HCT116 (cell line): ENCODE results near the gene CREG2. TPM values are rescaled to one million over a fixed set of nuclear protein-coding genes. Genes with fewer than 3 reads are reported as not detected.

ENCODE experiments used
- ATAC-seq: fragments of 200-7000 bp; cut with Tn5 transposase; 2 replicates; pipeline ENCODE4 v1.9.1; 2020; ENCODE audit warnings: mild to moderate bottlenecking, moderate library complexity
- BruUV-seq: library from RNA; stranded (reverse); fragments of 400-500 nt; replicated peaks from 2 replicates; lab custom pipeline; 2021; lab: Mats Ljungman, UMichigan
- CTCF ChIA-PET: fragments of 300-600 bp; sonication (Branson Sonifier 250); formaldehyde crosslinking; loops from one replicate; lab custom pipeline; 2021; ENCODE audit warnings: antibody characterized with exemption; lab: Charles Lee
- POLR2A ChIA-PET: fragments of 300-600, 350-600 bp; sonication (Branson Sonifier 250); formaldehyde crosslinking; loops from one replicate; lab custom pipeline; 2021; ENCODE audit warnings: antibody characterized with exemption; lab: Charles Lee
- RAD21 ChIA-PET, 2 experiments: fragments of 300-600 bp; sonication (Branson Sonifier 250); formaldehyde crosslinking; loops; one replicate each; lab custom pipeline; 2023; ENCODE audit warnings: low total read pairs in 2 of 2; ENCODE audit not compliant: uncharacterized antibody in 2 of 2, unreplicated experiment in 2 of 2, low non-redundant PET in 1 of 2; lab: Charles Lee
- DNase-seq: peaks from one replicate; pipeline ENCODE4 v3.0.0-alpha.2; 2010; ENCODE audit warnings: low read depth, low spot score
- H2AFZ ChIP-seq: fragments of 200-600 bp; shearing (Covaris generic), sonication (generic); 2 replicates; pipeline ENCODE4 v1.6.1; 2017; ENCODE audit warnings: low read depth, mixed run types, mixed read lengths, antibody characterized with exemption, low read length; ENCODE audit not compliant: poor library complexity, severe bottlenecking
- H3K27ac ChIP-seq: 2 replicates; pipeline ENCODE4 v1.5.1; 2012; ENCODE audit warnings: low read depth, low read length
- H3K27me3 ChIP-seq: fragments of 200-600 bp; sonication (generic); 2 replicates; pipeline ENCODE4 v1.6.1; 2016; ENCODE audit warnings: mixed run types, low read length, mixed read lengths; ENCODE audit not compliant: insufficient read depth
- H3K36me3 ChIP-seq, 2 experiments: fragments of 200-500 bp in 1 of 2; fragments of 200-600 bp in 1 of 2; sonication (Bioruptor generic) in 1 of 2; sonication (generic) in 1 of 2; 2 replicates each; pipeline versions ENCODE4 v1.5.1 to v1.6.1; 2014 to 2016; ENCODE audit warnings: low read length in 2 of 2, inconsistent platforms in 1 of 2, mixed read lengths in 1 of 2, mixed run types in 1 of 2; ENCODE audit not compliant: insufficient read depth in 2 of 2, control insufficient read depth in 1 of 2
- H3K4me1 ChIP-seq, 2 experiments: fragments of 200-600 bp in 1 of 2; sonication (generic) in 1 of 2; 2 replicates each; pipeline versions ENCODE4 v1.5.1 to v1.6.1; 2012 to 2017; ENCODE audit warnings: low read length in 2 of 2, inconsistent platforms in 1 of 2, mild to moderate bottlenecking in 1 of 2, mixed read lengths in 1 of 2, mixed run types in 1 of 2, moderate library complexity in 1 of 2; ENCODE audit not compliant: insufficient read depth in 2 of 2, control insufficient read depth in 1 of 2
- H3K4me2 ChIP-seq: fragments of 200-600 bp; sonication (generic); 2 replicates; pipeline ENCODE4 v1.6.1; 2017; ENCODE audit warnings: mixed run types, low read length, mixed read lengths
- H3K4me3 ChIP-seq, 2 experiments: fragments of 200-600 bp in 1 of 2; sonication (generic) in 1 of 2; replicated peaks in 1 of 2; 2 replicates each; pipeline ENCODE4 v1.5.1; 2011 to 2016; ENCODE audit warnings: low read length in 2 of 2, control low read depth in 1 of 2, low read depth in 1 of 2, mild to moderate bottlenecking in 1 of 2, mixed read lengths in 1 of 2, mixed run types in 1 of 2
- H3K79me2 ChIP-seq: fragments of 200-600 bp; sonication (generic); 2 replicates; pipeline ENCODE4 v1.6.1; 2017; ENCODE audit warnings: mild to moderate bottlenecking, mixed run types, low read length, moderate library complexity, mixed read lengths; ENCODE audit not compliant: insufficient read depth
- H3K9ac ChIP-seq: fragments of 200-600 bp; sonication (generic); 2 replicates; pipeline ENCODE4 v1.6.1; 2016; ENCODE audit warnings: low read length, mixed read lengths
- H3K9me2 ChIP-seq: fragments of 200-600 bp; sonication (generic), shearing (Covaris generic); 2 replicates; pipeline ENCODE4 v1.6.1; 2017; ENCODE audit warnings: mixed run types, mild to moderate bottlenecking, moderate library complexity; ENCODE audit not compliant: insufficient read depth
- H3K9me3 ChIP-seq, 2 experiments: fragments of 200-500 bp in 1 of 2; fragments of 200-600 bp in 1 of 2; sonication (Bioruptor generic) in 1 of 2; sonication (generic) in 1 of 2; 2 replicates each; pipeline ENCODE4 v1.6.1; 2014 to 2017; ENCODE audit warnings: low read length in 2 of 2, mixed read lengths in 2 of 2, inconsistent platforms in 1 of 2, low read depth in 1 of 2, mild to moderate bottlenecking in 1 of 2, mixed run types in 1 of 2, moderate library complexity in 1 of 2; ENCODE audit not compliant: control insufficient read depth in 1 of 2, insufficient read depth in 1 of 2
- H4K20me1 ChIP-seq: fragments of 200-600 bp; sonication (generic), shearing (Covaris generic); 2 replicates; pipeline ENCODE4 v1.6.1; 2017; ENCODE audit warnings: mixed run types, mild to moderate bottlenecking, moderate library complexity; ENCODE audit not compliant: insufficient read depth
- CBX3 ChIP-seq: IDR thresholded peaks from 2 replicates; pipeline ENCODE4 v1.6.1; 2012; ENCODE audit warnings: low read depth
- CTCF ChIP-seq, 3 experiments: fragments of 200-600 bp in 1 of 3; sonication (generic) in 1 of 3; IDR thresholded peaks in 2 of 3; conservative IDR thresholded peaks in 1 of 3; 2 replicates each; pipeline ENCODE4 v1.5.1; 2012 to 2017; ENCODE audit warnings: low read depth in 2 of 3, low read length in 2 of 3, antibody characterized with exemption in 1 of 3, borderline replicate concordance in 1 of 3, control low read depth in 1 of 3, mild to moderate bottlenecking in 1 of 3, mixed read lengths in 1 of 3, mixed run types in 1 of 3, moderate library complexity in 1 of 3; ENCODE audit not compliant: insufficient read depth in 1 of 3
- ELF1 ChIP-seq: IDR thresholded peaks from 2 replicates; pipeline ENCODE4 v1.6.1; 2012; ENCODE audit warnings: low read depth, borderline replicate concordance
- EZH2 ChIP-seq: fragments of 200-600 bp; sonication (generic); IDR thresholded peaks from 2 replicates; pipeline ENCODE4 v1.6.1; 2017; ENCODE audit warnings: antibody characterized with exemption, mixed run types
- JUND ChIP-seq: IDR thresholded peaks from 2 replicates; pipeline ENCODE4 v1.6.1; 2012
- POLR2A ChIP-seq: IDR thresholded peaks from 2 replicates; pipeline ENCODE4 v1.7.0; 2011; ENCODE audit warnings: borderline replicate concordance; ENCODE audit not compliant: insufficient read depth, insufficient read length; ENCODE audit errors: extremely low read depth
- POLR2AphosphoS5 ChIP-seq: IDR thresholded peaks from 2 replicates; pipeline ENCODE4 v1.6.1; 2011; ENCODE audit warnings: mild to moderate bottlenecking, low read depth, low read length, moderate library complexity
- RAD21 ChIP-seq: IDR thresholded peaks from 2 replicates; pipeline ENCODE4 v1.6.1; 2012; ENCODE audit warnings: low read depth, mild to moderate bottlenecking
- SP1 ChIP-seq: IDR thresholded peaks from 2 replicates; pipeline ENCODE4 v1.6.1; 2012; ENCODE audit warnings: low read depth
- TCF7L2 ChIP-seq: IDR thresholded peaks from 2 replicates; pipeline ENCODE4 v1.7.0; 2011; ENCODE audit warnings: borderline replicate concordance, inconsistent platforms; ENCODE audit not compliant: insufficient read depth, insufficient read length; ENCODE audit errors: extremely low read depth
- YY1 ChIP-seq: IDR thresholded peaks from 2 replicates; pipeline ENCODE4 v1.6.1; 2011; ENCODE audit warnings: low read length, low read depth, moderate library complexity, mild to moderate bottlenecking; ENCODE audit not compliant: insufficient replicate concordance; ENCODE audit errors: extremely low read depth
- intact Hi-C: fragments of 100-400 bp; cut with micrococcal nuclease; formaldehyde crosslinking; loops from 2 replicates; pipeline ENCODE4 v1.10.0; 2022
- total RNA-seq: library from RNA; stranded (reverse); gene quantifications from one replicate; pipeline ENCODE4 v1.2.1, GENCODE V29; 2021; ENCODE audit not compliant: unreplicated experiment

CREG2 gene
- total RNA-seq, 1 experiment from 2014 or later, result 0.12 TPM

DNA sequence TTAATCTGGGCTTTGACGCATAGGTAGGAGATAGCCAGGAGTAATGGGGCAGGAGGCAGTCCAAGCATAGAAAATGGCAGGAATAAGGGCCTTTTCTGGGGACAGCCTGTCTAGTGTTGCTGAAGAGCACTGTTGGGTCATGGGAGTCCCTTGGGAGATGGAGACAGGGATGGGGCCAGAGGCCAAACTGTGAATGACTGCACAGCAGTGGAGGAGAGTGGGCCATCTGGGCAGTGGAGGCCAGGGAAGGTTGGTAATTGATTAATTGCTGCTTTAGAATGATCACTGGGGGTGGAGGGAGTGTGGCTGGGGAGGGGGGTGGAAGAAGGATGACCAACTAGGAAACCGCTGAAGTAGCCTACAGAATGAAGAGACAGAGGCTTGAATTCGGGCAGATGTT, 28.6 kb upstream of the CREG2 start:
- Histone ChIP-seq H3K4me3 (no peak overlapping the region), H4K20me1 (no peaks in the 10 kb centered on the region), H3K9me2 (no peaks in the 10 kb centered on the region), H3K9me3 (no peaks in the 10 kb centered on the region), H3K27me3 (no peaks in the 10 kb centered on the region), H3K4me2 (no peak overlapping the region), H3K27ac (no peak overlapping the region), H3K9ac (no peak overlapping the region), H3K4me1 (no peaks in the 10 kb centered on the region), H3K79me2 (no peaks in the 10 kb centered on the region), H2AFZ (no peak overlapping the region), H3K36me3 (no peaks in the 10 kb centered on the region)
- ChIA-PET POLR2A (no interaction called here), CTCF (no interaction called here), RAD21 (no interaction called here)
- DNase-seq (no peak), ATAC-seq (no peak)
- TF ChIP-seq RAD21, result no peak
- TF ChIP-seq YY1, result no peak
- no peak for TF ChIP-seq JUND
- TF ChIP-seq POLR2AphosphoS5, result no peak
- intact Hi-C loops, result loop anchor here (5.0 to 10.0 kb wide), 2 partner anchors 101 to 569 kb away; no protein-coding TSS in a partner anchor
- no TSS peak for BruUV-seq

GRCh38 chr2:101415220-101415619, 27.9 kb upstream of the CREG2 start:
- ChIA-PET CTCF (no interaction called here), POLR2A (no interaction called here)

More at GRCh38 chr2:101415220-101415619, 27.9 kb upstream of the CREG2 start:
- intact Hi-C loops, result loop anchor here (5.0 to 10.0 kb wide), 2 partner anchors 102 to 570 kb away; no protein-coding TSS in a partner anchor
- Histone ChIP-seq H2AFZ (no peak overlapping the region), H3K36me3 (no peaks in the 10 kb centered on the region), H3K9me2 (no peaks in the 10 kb centered on the region), H3K4me3 (no peak overlapping the region), H3K4me1 (no peaks in the 10 kb centered on the region), H3K9ac (no peak overlapping the region), H3K27ac (no peak overlapping the region), H4K20me1 (no peaks in the 10 kb centered on the region), H3K4me2 (no peak overlapping the region), H3K27me3 (no peaks in the 10 kb centered on the region), H3K9me3 (no peaks in the 10 kb centered on the region), H3K79me2 (no peaks in the 10 kb centered on the region)
- ATAC-seq, result peak; percentile 48; the same call in 1 of the 2 replicates
- TF ChIP-seq POLR2A, result no peak
- TF ChIP-seq EZH2, result no peak
- peak; percentile 10 to 50 (median 21); a peak in 1 of 6 replicates for TF ChIP-seq CTCF (IDR thresholded peaks at IDR 0.05 in 2 of 3, conservative IDR thresholded peaks at IDR 0.05 in 1 of 3; ENCODE audit: borderline replicate concordance in 1 of 3, insufficient read depth in 1 of 3, low read depth in 2 of 3, low read length in 2 of 3)
- no peak for TF ChIP-seq ELF1
- peak; percentile 66; the same call in 1 of the 2 replicates for TF ChIP-seq CBX3
- peak; percentile 61 for TF ChIP-seq RAD21
- TF ChIP-seq TCF7L2, result no peak
- TF ChIP-seq SP1, result no peak
- BruUV-seq, result no TSS peak
- RAD21 ChIA-PET, result no interaction called here
- DNase-seq, result no peak
